H1 (cell line): Measurements from ENCODE around the gene JPT2. TPM values are rescaled to one million over a fixed set of nuclear protein-coding genes. Genes with fewer than 3 reads are reported as not detected.

Source experiments
- ASH2L ChIP-seq: fragments of 200-600, 300-600 bp; sonication (generic); IDR thresholded peaks from one replicate; pipeline ENCODE4 v1.7.1; 2017; ENCODE audit warnings: low read length
- BRCA1 ChIP-seq: IDR thresholded peaks from 2 replicates; pipeline ENCODE4 v1.6.1; 2012; ENCODE audit warnings: low read depth, low read length, improper control_type of control experiment
- CBX8 ChIP-seq: fragments of 300-800, 300-1000 bp; sonication (generic); IDR thresholded peaks from 2 replicates; pipeline ENCODE4 v1.7.1; 2016; ENCODE audit warnings: low read depth, low read length, borderline replicate concordance
- CEBPB ChIP-seq: IDR thresholded peaks from 2 replicates; pipeline ENCODE4 v1.6.1; 2012; ENCODE audit warnings: low read depth, low read length
- FOSL1 ChIP-seq: IDR thresholded peaks from 2 replicates; pipeline ENCODE4 v1.6.1; 2011; ENCODE audit warnings: mild to moderate bottlenecking, low read depth, low read length, moderate library complexity; ENCODE audit not compliant: insufficient read depth
- HDAC2 ChIP-seq, 2 experiments: fragments of 300-600 bp in 1 of 2; sonication (generic) in 1 of 2; IDR thresholded peaks; 2 replicates each; pipeline ENCODE4 v1.6.1; 2011 to 2012; ENCODE audit warnings: low read depth in 2 of 2, low read length in 2 of 2, mild to moderate bottlenecking in 2 of 2, moderate library complexity in 2 of 2, borderline replicate concordance in 1 of 2, inconsistent platforms in 1 of 2
- JUN ChIP-seq: IDR thresholded peaks from 2 replicates; pipeline ENCODE4 v1.6.1; 2011; ENCODE audit warnings: low read depth, mild to moderate bottlenecking, improper control_type of control experiment, low read length
- JUND ChIP-seq: IDR thresholded peaks from 2 replicates; pipeline ENCODE4 v1.6.1; 2011; ENCODE audit warnings: mild to moderate bottlenecking, improper control_type of control experiment, low read length
- KDM1A ChIP-seq: fragments of 200-600, 300-600 bp; sonication (generic); IDR thresholded peaks from 2 replicates; pipeline ENCODE4 v1.7.1; 2016; ENCODE audit warnings: mild to moderate bottlenecking, low read length, borderline replicate concordance
- NANOG ChIP-seq: IDR thresholded peaks from 2 replicates; pipeline ENCODE4 v1.6.1; 2011; ENCODE audit warnings: low read length, low read depth, mild to moderate bottlenecking, inconsistent platforms; ENCODE audit not compliant: insufficient read depth, poor library complexity, severe bottlenecking
- POU5F1 ChIP-seq: IDR thresholded peaks from 2 replicates; pipeline ENCODE4 v1.6.1; 2011; ENCODE audit warnings: low read depth, mild to moderate bottlenecking, low read length, moderate library complexity
- RNF2 ChIP-seq: fragments of 200-900, 300-1000 bp; sonication (generic); IDR thresholded peaks from 2 replicates; pipeline ENCODE4 v1.7.1; 2016; ENCODE audit warnings: borderline replicate concordance, low read depth, mild to moderate bottlenecking, antibody characterized with exemption, low read length; ENCODE audit not compliant: poor library complexity, severe bottlenecking; ENCODE audit errors: missing control alignments
- SAP30 ChIP-seq: fragments of 300-600 bp; sonication (generic); IDR thresholded peaks from 2 replicates; pipeline ENCODE4 v1.7.1; 2012; ENCODE audit warnings: low read length, moderate library complexity, mild to moderate bottlenecking, inconsistent platforms; ENCODE audit not compliant: insufficient read depth, insufficient replicate concordance
- SIN3A ChIP-seq, 2 experiments: IDR thresholded peaks in 1 of 2; conservative IDR thresholded peaks in 1 of 2; 2 replicates each; pipeline ENCODE4 v1.6.1; 2011 to 2012; ENCODE audit warnings: low read length in 2 of 2, improper control_type of control experiment in 1 of 2, low read depth in 1 of 2, mild to moderate bottlenecking in 1 of 2
- SP1 ChIP-seq: IDR thresholded peaks from 2 replicates; pipeline ENCODE4 v1.6.1; 2011; ENCODE audit warnings: low read depth, low read length
- SUZ12 ChIP-seq: fragments of 200-600 bp; sonication (generic); IDR thresholded peaks from 2 replicates; pipeline ENCODE4 v1.6.1; 2012; ENCODE audit warnings: mild to moderate bottlenecking, inconsistent platforms, low read length, moderate library complexity, mixed read lengths
- TBP ChIP-seq: IDR thresholded peaks from 2 replicates; pipeline ENCODE4 v1.6.1; 2011; ENCODE audit warnings: low read depth, low read length, improper control_type of control experiment
- TEAD4 ChIP-seq: IDR thresholded peaks from 2 replicates; pipeline ENCODE4 v1.6.1; 2012; ENCODE audit warnings: low read depth, low read length, inconsistent platforms, mixed read lengths
- YY1 ChIP-seq: IDR thresholded peaks from 2 replicates; pipeline ENCODE4 v1.6.1; 2011; ENCODE audit warnings: low read depth, mild to moderate bottlenecking, low read length
- ZNF274 ChIP-seq: IDR thresholded peaks from 2 replicates; pipeline ENCODE4 v1.7.0; 2012; ENCODE audit warnings: low read length, borderline replicate concordance; ENCODE audit errors: extremely low read depth
- polyA plus RNA-seq, 7 experiments: library from polyadenylated mRNA; depleted of rRNA in 3 of 7; stranded (reverse) in 5 of 7; unstranded in 2 of 7; fragments of >200 nt in 5 of 7; fragments of 200-250 nt in 2 of 7; gene quantifications; 1 replicate in 5 of 7; 2 replicates in 1 of 7; 4 replicates in 1 of 7; pipeline versions ENCODE4 v1.2.1 to v1.2.3, GENCODE V29; 2011 to 2013; ENCODE audit warnings: missing spikeins in 2 of 7, mixed read lengths in 2 of 7
- total RNA-seq: library from RNA; stranded (reverse); fragmentation: NEBNext Ultra II Directional; extraction: Animal tissue kit (Norgen Biotek cat#: 25700); gene quantifications from 2 replicates; pipeline ENCODE4 v1.2.1, GENCODE V29; 2021
- TF ChIP-seq, protein P1 (sequence below): IDR thresholded peaks from 2 replicates; pipeline ENCODE4 v1.6.1; 2012; ENCODE audit warnings: inconsistent platforms
- TF ChIP-seq, protein P2 (sequence below): IDR thresholded peaks from 2 replicates; pipeline ENCODE4 v1.6.1; 2011; ENCODE audit warnings: low read length, improper control_type of control experiment

JPT2 gene
- total and polyA plus RNA-seq, 2 of the 8 experiments (the other 6 are each of a cell fraction or from before 2014, with no cell fraction given), result 67.6 to 197 TPM

DNA sequence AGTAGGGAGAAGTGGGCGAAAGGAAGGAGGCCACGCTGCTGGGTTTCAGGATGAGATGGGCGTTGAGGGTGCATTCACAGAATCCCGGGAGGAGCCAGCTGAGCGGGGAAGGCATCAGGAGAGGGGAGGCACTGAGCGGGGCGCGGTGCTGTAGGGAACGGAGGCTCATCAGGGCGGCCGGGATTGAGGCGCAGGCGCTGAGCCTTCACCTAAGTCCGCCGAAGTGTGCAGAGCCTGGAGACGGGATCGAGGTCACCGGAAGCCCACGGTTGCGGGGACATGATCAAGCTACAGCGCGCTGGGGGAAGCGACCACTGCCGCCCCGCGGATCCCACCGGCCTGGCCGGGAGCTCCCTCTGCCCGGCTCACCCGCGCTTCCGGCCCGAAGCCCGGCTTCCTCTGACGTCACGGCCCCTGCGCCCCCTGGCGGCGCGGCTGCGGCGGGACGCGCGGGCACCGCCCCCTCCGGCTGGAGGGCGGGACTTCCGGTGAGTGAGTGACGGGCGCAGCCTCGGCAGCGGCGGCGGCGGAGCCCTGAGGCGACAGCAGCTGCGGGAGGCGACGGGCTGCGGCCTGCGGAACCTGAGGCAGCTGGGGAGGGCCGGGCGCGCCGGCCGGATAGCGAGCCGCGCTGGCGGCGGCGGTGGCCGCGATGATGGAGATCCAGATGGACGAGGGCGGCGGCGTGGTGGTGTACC is 27.8 kb downstream of the JPT2 start, which contains the start of gene MAPK8IP3 (continued):
- TF ChIP-seq SIN3A (conservative IDR thresholded peaks at IDR 0.05 in 1 of 2, IDR thresholded peaks at IDR 0.05 in 1 of 2; ENCODE audit: low read depth in 1 of 2, low read length in 2 of 2) (peak in 1 of 2 experiments; percentile 92; a peak in 2 of 4 replicates), SP1 (peak; percentile 75; the same call in 1 of the 2 replicates), KDM1A (no peak), SUZ12 (no peak), ASH2L (peak; percentile 60), RNF2 (no peak), JUN (no peak), FOSL1 (no peak), SAP30 (peak; percentile 64), JUND (peak; percentile 79), YY1 (peak; percentile 42; the same call in 1 of the 2 replicates), CEBPB (no peak), NANOG (peak; percentile 36), CBX8 (no peak), TBP (peak; percentile 53; the same call in 1 of the 2 replicates), HDAC2 (IDR thresholded peaks at IDR 0.05; ENCODE audit: borderline replicate concordance in 1 of 2, low read depth in 2 of 2, low read length in 2 of 2) (peak in 1 of 2 experiments; percentile 37; a peak in 1 of 4 replicates), BRCA1 (no peak), TEAD4 (no peak), POU5F1 (no peak), ZNF274 (no peak)
- TF ChIP-seq, protein P1, sequence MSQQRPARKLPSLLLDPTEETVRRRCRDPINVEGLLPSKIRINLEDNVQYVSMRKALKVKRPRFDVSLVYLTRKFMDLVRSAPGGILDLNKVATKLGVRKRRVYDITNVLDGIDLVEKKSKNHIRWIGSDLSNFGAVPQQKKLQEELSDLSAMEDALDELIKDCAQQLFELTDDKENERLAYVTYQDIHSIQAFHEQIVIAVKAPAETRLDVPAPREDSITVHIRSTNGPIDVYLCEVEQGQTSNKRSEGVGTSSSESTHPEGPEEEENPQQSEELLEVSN, result no peak
- TF ChIP-seq, protein P2, sequence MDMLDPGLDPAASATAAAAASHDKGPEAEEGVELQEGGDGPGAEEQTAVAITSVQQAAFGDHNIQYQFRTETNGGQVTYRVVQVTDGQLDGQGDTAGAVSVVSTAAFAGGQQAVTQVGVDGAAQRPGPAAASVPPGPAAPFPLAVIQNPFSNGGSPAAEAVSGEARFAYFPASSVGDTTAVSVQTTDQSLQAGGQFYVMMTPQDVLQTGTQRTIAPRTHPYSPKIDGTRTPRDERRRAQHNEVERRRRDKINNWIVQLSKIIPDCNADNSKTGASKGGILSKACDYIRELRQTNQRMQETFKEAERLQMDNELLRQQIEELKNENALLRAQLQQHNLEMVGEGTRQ, result 0 out of 2 replicates have a peak, but pooled peaks have one; percentile 4
